NCI-H1092 (cell line): ENCODE data around the gene RHBDD1.

Source experiments
- DNase-seq: peaks from one replicate; lab custom pipeline; 2025; lab: John Stamatoyannopoulos, UW

RHBDD1 gene

GRCh38 chr2:226845386-226846116, 9.7 kb downstream of the RHBDD1 start:
- DNase-seq = no peak

- DNase-seq = no peak
Observed at GRCh38 chr2:226847090-226847489, 11.2 kb downstream of the RHBDD1 start.

- no peak for DNase-seq
Observed at GRCh38 chr2:226847511-226847910, 11.7 kb downstream of the RHBDD1 start.

GRCh38 chr2:226849349-226849748, 13.5 kb downstream of the RHBDD1 start:
- no peak for DNase-seq

GRCh38 chr2:226850024-226850423, 14.2 kb downstream of the RHBDD1 start:
- DNase-seq = no peak

GRCh38 chr2:226855787-226856186, 19.9 kb downstream of the RHBDD1 start:
- DNase-seq = no peak

- no peak for DNase-seq
Observed at GRCh38 chr2:226860087-226860486, 24.2 kb downstream of the RHBDD1 start.

GRCh38 chr2:226862623-226863022, 26.8 kb downstream of the RHBDD1 start:
- no peak for DNase-seq

- no peak for DNase-seq
Observed at GRCh38 chr2:226865273-226865672, 29.4 kb downstream of the RHBDD1 start.

- no peak for DNase-seq
Observed at GRCh38 chr2:226865710-226866109, 29.9 kb downstream of the RHBDD1 start.

GRCh38 chr2:226868331-226869162, 32.7 kb downstream of the RHBDD1 start:
- DNase-seq = no peak

GRCh38 chr2:226869371-226869770, 33.5 kb downstream of the RHBDD1 start:
- DNase-seq = no peak

GRCh38 chr2:226873051-226873620, 37.3 kb downstream of the RHBDD1 start:
- no peak for DNase-seq

GRCh38 chr2:226873826-226874225, 38.0 kb downstream of the RHBDD1 start:
- DNase-seq = no peak

- no peak for DNase-seq
Observed at GRCh38 chr2:226874749-226875148, 38.9 kb downstream of the RHBDD1 start.

GRCh38 chr2:226875438-226876225, 39.8 kb downstream of the RHBDD1 start:
- DNase-seq = no peak

GRCh38 chr2:226877491-226877890, 41.6 kb downstream of the RHBDD1 start:
- DNase-seq = no peak

- no peak for DNase-seq
Observed at GRCh38 chr2:226881287-226881686, 45.4 kb downstream of the RHBDD1 start.

GRCh38 chr2:226882606-226883005, 46.8 kb downstream of the RHBDD1 start:
- DNase-seq = no peak

- DNase-seq = no peak
Observed at GRCh38 chr2:226883296-226883795, 47.5 kb downstream of the RHBDD1 start.

- no peak for DNase-seq
Observed at GRCh38 chr2:226884166-226884565, 48.3 kb downstream of the RHBDD1 start.
